Breast epithelium (tissue), 3 donors: Measurements from ENCODE around the gene DNAJC6.

Source experiments
- CTCF ChIP-seq, 3 donors: fragments of 450-650 bp; IDR thresholded peaks; one replicate each; pipeline ENCODE4 v1.5.1; 2016 to 2017; ENCODE audit warnings: antibody characterized with exemption in 3 of 3, mild to moderate bottlenecking in 3 of 3, moderate library complexity in 3 of 3
- POLR2A ChIP-seq: fragments of 450-650 bp; IDR thresholded peaks from one replicate; pipeline ENCODE4 v1.6.1; 2016; ENCODE audit warnings: antibody characterized with exemption, mild to moderate bottlenecking, moderate library complexity
- POLR2AphosphoS5 ChIP-seq, 3 donors: sonication (generic); formaldehyde crosslinking; IDR thresholded peaks; one replicate each; pipeline ENCODE4 v1.6.1; 2017; ENCODE audit warnings: antibody characterized with exemption in 3 of 3

- TF ChIP-seq POLR2A (no peak), CTCF (IDR thresholded peaks at IDR 0.05) (no peak), POLR2AphosphoS5 (IDR thresholded peaks at IDR 0.05) (no peak)
These were observed 69.1 kb downstream of the DNAJC6 start for GRCh38 chr1:65378247-65378946.
